Gastrocnemius medialis (tissue), 4 donors: ENCODE data around the gene SFT2D1. TPM values are rescaled to one million over a fixed set of nuclear protein-coding genes. Genes with fewer than 3 reads are reported as not detected.

Source experiments
- ATAC-seq, 2 donors: fragments of 150-250 bp; one replicate each; pipeline ENCODE4 v1.9.1; 2016
- DNase-seq, 2 donors: peaks; one replicate each; pipeline ENCODE4 v3.0.0-alpha.2; 2019
- H3K27ac ChIP-seq, 4 donors: fragments of 200-600 bp; sonication (generic); 1 replicate in 1 of 4; 2 replicates in 3 of 4; pipeline ENCODE4 v1.5.1; 2016 to 2018; ENCODE audit warnings: mild to moderate bottlenecking in 2 of 4, moderate library complexity in 1 of 4
- H3K27me3 ChIP-seq, 3 donors: fragments of 200-600 bp; sonication (generic) in 2 of 3; 1 replicate in 1 of 3; 2 replicates in 2 of 3; pipeline versions ENCODE4 v1.5.1 to v1.6.0; 2016 to 2019; ENCODE audit warnings: mild to moderate bottlenecking in 1 of 3, moderate library complexity in 1 of 3
- H3K36me3 ChIP-seq, 2 donors: fragments of 200-600 bp; sonication (generic) in 1 of 2; one replicate each; pipeline ENCODE4 v1.5.1; 2017 to 2018
- H3K4me1 ChIP-seq, 2 donors: fragments of 200-600 bp; sonication (generic) in 1 of 2; one replicate each; pipeline ENCODE4 v1.5.1; 2016 to 2017; ENCODE audit warnings: mild to moderate bottlenecking in 2 of 2
- H3K4me3 ChIP-seq, 4 donors: fragments of 200-600 bp; sonication (generic) in 3 of 4; 1 replicate in 1 of 4; 2 replicates in 3 of 4; pipeline ENCODE4 v1.5.1; 2016 to 2019; ENCODE audit warnings: mild to moderate bottlenecking in 2 of 4
- H3K9me3 ChIP-seq, 3 donors: fragments of 200-600 bp; sonication (generic) in 2 of 3; 1 replicate in 1 of 3; 2 replicates in 2 of 3; pipeline ENCODE4 v1.5.1; 2016 to 2019
- CTCF ChIP-seq, 5 experiments: fragments of 450-650 bp in 3 of 5; fragments of 200-600 bp in 2 of 5; sonication (generic) in 2 of 5; IDR thresholded peaks in 4 of 5; conservative IDR thresholded peaks in 1 of 5; 1 replicate in 4 of 5; 2 replicates in 1 of 5; pipeline ENCODE4 v1.5.1; 2016 to 2019; ENCODE audit warnings: antibody characterized with exemption in 5 of 5, mild to moderate bottlenecking in 3 of 5, moderate library complexity in 3 of 5
- POLR2A ChIP-seq, 2 donors: fragments of 450-650 bp; IDR thresholded peaks; one replicate each; pipeline ENCODE4 v1.6.1; 2017; ENCODE audit warnings: antibody characterized with exemption in 2 of 2, mild to moderate bottlenecking in 2 of 2, moderate library complexity in 2 of 2
- in situ Hi-C, 4 donors: fragments of 200-750 bp; cut with MboI; loops; one replicate each; pipeline versions ENCODE4 v1.15.0 to v1.8.0; 2017; ENCODE audit warnings: low sequenced_read_pairs in 4 of 4
- intact Hi-C: fragments of 100-400 bp; cut with DNase I; formaldehyde crosslinking; loops from one replicate; pipeline ENCODE4 v1.15.1; 2023; ENCODE audit warnings: low total_unique reads
- total RNA-seq, 4 donors: library from RNA; depleted of rRNA; stranded (reverse); fragments of >200 nt; gene quantifications; one replicate each; pipeline versions ENCODE4 v1.1.0 to v1.2.3, GENCODE V29; 2016

Gene SFT2D1
- total RNA-seq, 4 donors from 2014 or later, result 14.1 to 29.0 (median 16.8) TPM

- Histone ChIP-seq H3K36me3 (no peaks in the 10 kb centered on the region), H3K4me1 (peaks cover 0 to 7% of the 10 kb centered on the region in 2 donors), H3K27me3 (no peaks in the 10 kb centered on the region), H3K27ac (no peak overlapping the region), H3K4me3 (no peak overlapping the region), H3K9me3 (no peaks in the 10 kb centered on the region)
- ATAC-seq, result no peak
- TF ChIP-seq CTCF (IDR thresholded peaks at IDR 0.05 in 4 of 5, conservative IDR thresholded peaks at IDR 0.05 in 1 of 5), result no peak
- no peak for TF ChIP-seq POLR2A (IDR thresholded peaks at IDR 0.05)
- no peak for DNase-seq
- intact Hi-C loops, result no loop called here
- in situ Hi-C loops, result no loop called here
Measured at GRCh38 chr6:166353507-166353906, 11.2 kb upstream of the SFT2D1 start.

GRCh38 chr6:166352923-166353322 is 10.6 kb upstream of the SFT2D1 start:
- H3K4me1 ChIP-seq, result peaks cover 0 to 7% of the 10 kb centered on the region in 2 donors
- H3K27ac ChIP-seq, result no peak overlapping the region
- H3K9me3 ChIP-seq, result no peaks in the 10 kb centered on the region
- no peaks in the 10 kb centered on the region for H3K36me3 ChIP-seq
- DNase-seq, result no peak
- TF ChIP-seq CTCF (IDR thresholded peaks at IDR 0.05 in 4 of 5, conservative IDR thresholded peaks at IDR 0.05 in 1 of 5), result no peak
- TF ChIP-seq POLR2A (IDR thresholded peaks at IDR 0.05), result no peak
- intact Hi-C loops (no loop called here), in situ Hi-C loops (no loop called here)
- H3K27me3 ChIP-seq, result no peaks in the 10 kb centered on the region
- ATAC-seq, result no peak
- no peak overlapping the region for H3K4me3 ChIP-seq

- Histone ChIP-seq H3K36me3 (no peaks in the 10 kb centered on the region), H3K4me1 (peaks cover 0 to 7% of the 10 kb centered on the region in 2 donors), H3K4me3 (no peak overlapping the region), H3K27ac (peak overlapping the region in 1 of 4 donors; percentile 30), H3K9me3 (no peaks in the 10 kb centered on the region), H3K27me3 (no peaks in the 10 kb centered on the region)
- ATAC-seq (peak in 1 of 2 donors; percentile 89), DNase-seq (peak in 1 of 2 donors; percentile 19)
- intact Hi-C loops (no loop called here), in situ Hi-C loops (no loop called here)
- TF ChIP-seq CTCF (IDR thresholded peaks at IDR 0.05 in 4 of 5, conservative IDR thresholded peaks at IDR 0.05 in 1 of 5) (no peak), POLR2A (IDR thresholded peaks at IDR 0.05) (no peak)
Measured at GRCh38 chr6:166351715-166352285, 9.5 kb upstream of the SFT2D1 start.

- Histone ChIP-seq H3K27ac (no peak overlapping the region), H3K4me3 (no peak overlapping the region), H3K4me1 (peaks cover 0 to 8% of the 10 kb centered on the region in 2 donors), H3K9me3 (no peaks in the 10 kb centered on the region), H3K27me3 (no peaks in the 10 kb centered on the region), H3K36me3 (no peaks in the 10 kb centered on the region)
- in situ Hi-C loops (no loop called here), intact Hi-C loops (no loop called here)
- DNase-seq (no peak), ATAC-seq (no peak)
- TF ChIP-seq POLR2A (IDR thresholded peaks at IDR 0.05), result no peak
- TF ChIP-seq CTCF (IDR thresholded peaks at IDR 0.05 in 4 of 5, conservative IDR thresholded peaks at IDR 0.05 in 1 of 5), result no peak
Measured at GRCh38 chr6:166348305-166348949, 6.1 kb upstream of the SFT2D1 start.
